Measurements from ENCODE around the gene OR3A2.
"Not testable (repeated sequence)": the region's sequence is repeated elsewhere in the genome, so short reads cannot be mapped to it uniquely, and the experiment has no call there.

OR3A2 gene

DNA sequence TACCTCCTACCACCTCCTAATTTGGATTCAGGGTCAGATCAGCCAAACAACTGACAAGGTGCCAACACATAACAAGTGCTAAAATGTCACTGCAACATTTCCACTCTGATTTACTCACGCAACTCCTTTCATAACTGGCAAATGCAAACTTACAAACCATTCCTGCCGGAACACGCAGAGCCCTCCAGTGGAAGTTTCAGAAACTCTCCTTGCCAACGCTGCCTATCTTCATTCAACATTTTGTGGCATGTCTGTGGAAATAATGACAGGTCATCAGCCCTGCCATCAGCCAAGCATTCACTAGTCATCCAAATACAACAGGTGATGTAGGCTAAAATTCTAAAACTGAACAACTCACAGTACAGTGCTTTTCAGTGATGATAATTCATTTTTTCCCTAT lies 50.2 kb downstream of the OR3A2 start:
- Histone ChIP-seq H3K4me3 (no peak overlapping the region), H3K27ac (no peak overlapping the region)
- TF ChIP-seq, protein P1, sequence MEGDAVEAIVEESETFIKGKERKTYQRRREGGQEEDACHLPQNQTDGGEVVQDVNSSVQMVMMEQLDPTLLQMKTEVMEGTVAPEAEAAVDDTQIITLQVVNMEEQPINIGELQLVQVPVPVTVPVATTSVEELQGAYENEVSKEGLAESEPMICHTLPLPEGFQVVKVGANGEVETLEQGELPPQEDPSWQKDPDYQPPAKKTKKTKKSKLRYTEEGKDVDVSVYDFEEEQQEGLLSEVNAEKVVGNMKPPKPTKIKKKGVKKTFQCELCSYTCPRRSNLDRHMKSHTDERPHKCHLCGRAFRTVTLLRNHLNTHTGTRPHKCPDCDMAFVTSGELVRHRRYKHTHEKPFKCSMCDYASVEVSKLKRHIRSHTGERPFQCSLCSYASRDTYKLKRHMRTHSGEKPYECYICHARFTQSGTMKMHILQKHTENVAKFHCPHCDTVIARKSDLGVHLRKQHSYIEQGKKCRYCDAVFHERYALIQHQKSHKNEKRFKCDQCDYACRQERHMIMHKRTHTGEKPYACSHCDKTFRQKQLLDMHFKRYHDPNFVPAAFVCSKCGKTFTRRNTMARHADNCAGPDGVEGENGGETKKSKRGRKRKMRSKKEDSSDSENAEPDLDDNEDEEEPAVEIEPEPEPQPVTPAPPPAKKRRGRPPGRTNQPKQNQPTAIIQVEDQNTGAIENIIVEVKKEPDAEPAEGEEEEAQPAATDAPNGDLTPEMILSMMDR (IDR thresholded peaks at IDR 0.05) = no peak
- no peak for DNase-seq (ENCODE audit: low spot score)

DNA sequence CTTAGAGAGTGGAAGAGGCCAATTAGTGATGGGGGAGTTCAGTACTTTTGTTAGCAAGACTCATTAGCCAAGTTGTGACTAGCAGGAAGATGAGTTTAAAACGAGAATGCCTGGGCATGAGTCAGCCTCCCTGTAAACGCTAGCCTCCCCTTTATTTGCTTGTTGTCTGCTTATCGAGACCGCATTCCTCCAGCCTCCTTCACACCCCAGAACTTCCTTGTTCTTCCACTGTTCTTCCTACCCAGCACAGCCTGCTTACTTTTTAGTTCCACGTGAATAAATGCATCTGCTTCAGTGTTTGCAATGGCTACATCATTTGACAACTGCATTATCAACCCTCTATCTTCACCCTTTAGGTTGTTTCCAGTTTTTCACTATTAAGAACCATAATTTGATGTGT lies 67.8 kb downstream of the OR3A2 start:
- Histone ChIP-seq H3K4me3 (no peak overlapping the region), H3K27ac (no peak overlapping the region)
- no peak for DNase-seq (ENCODE audit: low spot score)
- TF ChIP-seq, protein P1 (IDR thresholded peaks at IDR 0.05) = no peak

DNA sequence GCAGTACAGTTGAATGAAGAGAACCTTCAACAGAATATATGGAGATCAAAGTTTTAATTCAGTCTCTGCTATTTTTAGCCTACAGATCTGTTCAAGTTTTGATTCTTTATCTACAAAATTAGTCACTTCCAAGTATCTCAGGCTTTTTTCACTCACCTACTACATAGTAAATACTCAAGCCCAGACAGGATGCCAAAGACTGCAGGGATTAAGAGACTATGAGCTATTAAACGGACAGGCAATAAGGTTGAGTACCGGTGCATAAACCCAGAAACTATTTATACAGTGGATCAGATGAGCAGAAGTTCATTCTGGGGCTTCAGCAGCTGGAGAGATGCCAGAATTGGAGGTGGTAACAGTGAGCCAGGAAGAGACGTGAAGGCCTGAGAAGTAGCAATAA lies 69.3 kb downstream of the OR3A2 start:
- TF ChIP-seq, protein P1 (IDR thresholded peaks at IDR 0.05) = no peak

DNA sequence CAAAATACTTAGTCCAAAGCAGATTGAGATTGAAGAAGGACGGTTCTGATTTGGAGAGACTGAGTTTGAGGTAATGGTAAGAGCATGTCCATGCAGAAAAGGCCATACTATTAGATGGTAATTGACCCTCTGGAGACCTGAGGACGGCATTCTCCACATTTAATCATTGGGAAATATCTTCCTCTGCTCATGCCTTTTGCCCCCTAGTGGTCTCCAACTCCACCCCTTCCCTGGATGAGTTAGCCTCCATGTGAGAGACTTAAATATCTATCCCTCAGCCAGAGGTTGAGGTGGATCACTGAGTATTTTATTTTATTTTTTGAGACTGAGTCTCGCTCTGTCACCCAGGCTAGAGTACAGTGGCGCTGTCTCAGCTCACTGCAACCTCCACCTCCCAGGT lies 77.5 kb downstream of the OR3A2 start:
- no peak overlapping the region for H3K4me3 ChIP-seq
- no peak for DNase-seq (ENCODE audit: low spot score)
- TF ChIP-seq, protein P1 (IDR thresholded peaks at IDR 0.05) = no peak
- H3K27ac ChIP-seq = no peak overlapping the region

More for the DNA sequence above, 69.3 kb downstream of the OR3A2 start:
- no peak overlapping the region for H3K4me3 ChIP-seq
- H3K27ac ChIP-seq = no peak overlapping the region
- no peak for DNase-seq (ENCODE audit: low spot score)

DNA sequence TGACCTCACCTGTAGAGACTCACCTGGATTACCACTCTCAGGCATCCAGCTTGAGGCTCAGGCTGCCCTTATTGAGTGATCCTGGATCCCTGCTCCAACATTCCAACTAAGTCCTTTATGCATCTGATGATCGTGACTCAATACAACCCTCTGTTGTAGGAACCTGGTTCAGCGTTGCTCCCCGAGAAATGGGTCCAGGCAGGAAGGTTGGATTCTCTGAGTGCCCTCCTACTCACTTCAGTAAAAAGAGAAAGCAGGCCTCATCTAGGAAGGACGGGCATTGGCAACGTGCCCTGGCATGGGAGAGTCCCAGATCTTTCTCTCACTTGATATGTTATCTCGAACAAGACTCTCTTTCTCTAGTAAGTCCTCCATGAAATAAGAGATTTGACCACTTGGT lies 87.8 kb downstream of the OR3A2 start, which contains the start of gene OR3A1:
Gene OR3A1 (minus strand): TSS at position 101 of the 400 bp plus-strand sequence. CDS start 5,778 bp downstream, outside the sequence.
- TF ChIP-seq, protein P1 (IDR thresholded peaks at IDR 0.05) = no peak

DNA sequence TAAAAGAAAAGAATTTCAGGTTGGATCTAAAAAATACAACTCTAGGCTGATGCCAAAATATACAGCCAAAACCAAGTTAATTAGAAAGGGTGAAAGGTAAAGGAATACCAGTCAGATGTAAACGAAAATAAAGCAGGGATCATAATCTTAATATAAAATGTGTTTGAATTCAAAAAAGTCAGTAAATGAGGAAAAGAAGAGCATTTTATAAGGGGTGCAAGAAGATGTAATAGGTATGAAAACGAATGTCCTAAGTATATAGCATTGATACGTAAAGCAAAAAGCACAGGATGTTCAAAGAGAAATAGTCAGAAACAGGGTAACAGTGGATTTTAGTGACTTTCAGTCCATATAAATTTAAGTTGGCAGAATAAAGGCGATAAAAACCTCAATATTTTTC lies 90.5 kb downstream of the OR3A2 start:
- no peak overlapping the region for H3K4me3 ChIP-seq
- no peak overlapping the region for H3K27ac ChIP-seq
- TF ChIP-seq, protein P1 (IDR thresholded peaks at IDR 0.05) = no peak
- DNase-seq (ENCODE audit: low spot score) = no peak

More for the DNA sequence above, 87.8 kb downstream of the OR3A2 start, which contains the start of gene OR3A1:
- no peak within 1 kb of the TSS for H3K27ac ChIP-seq
- DNase-seq (ENCODE audit: low spot score) = no peak
- no peak within 1 kb of the TSS for H3K4me3 ChIP-seq

DNA sequence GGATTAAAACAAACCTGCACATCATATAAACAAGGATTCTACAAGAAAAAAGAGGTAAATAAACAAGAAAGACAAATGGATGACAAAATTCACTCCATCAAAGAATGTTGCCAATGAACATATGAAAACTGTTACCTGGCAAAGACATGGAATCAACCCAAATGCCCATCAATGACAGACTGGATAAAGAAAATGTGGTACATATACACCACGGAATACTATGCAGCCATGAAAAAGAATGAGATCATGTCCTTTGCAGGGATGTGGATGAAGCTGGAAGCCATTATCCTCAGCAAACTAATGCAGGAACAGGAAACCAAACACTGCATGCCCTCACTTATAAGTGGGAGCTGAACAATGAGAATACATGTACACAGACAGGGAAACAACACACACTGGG lies 92.6 kb downstream of the OR3A2 start:
- H3K27ac ChIP-seq; DNase-seq (ENCODE audit: low spot score); H3K4me3 ChIP-seq: not testable (repeated sequence)

DNA sequence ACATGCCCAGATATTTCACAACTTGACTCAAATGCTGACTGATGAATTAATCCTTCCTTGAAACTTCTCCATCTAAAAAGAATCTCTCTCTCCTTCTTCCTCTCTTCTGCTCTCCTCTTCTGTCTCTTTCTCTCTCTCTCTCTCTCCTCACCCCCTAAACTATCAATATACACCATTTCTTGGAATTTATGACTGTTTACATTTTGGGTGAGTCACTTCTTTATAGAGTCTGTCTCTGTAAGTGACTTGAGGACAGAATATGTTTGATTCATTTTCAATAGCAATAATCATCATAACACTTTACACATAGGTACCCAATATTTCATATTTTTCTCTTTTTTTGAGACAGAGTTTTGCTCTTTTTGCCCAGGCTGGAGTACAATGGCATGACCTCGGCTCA lies 103.2 kb downstream of the OR3A2 start:
- TF ChIP-seq, protein P1 (IDR thresholded peaks at IDR 0.05) = no peak
- no peak for DNase-seq (ENCODE audit: low spot score)

More for the DNA sequence above, 103.2 kb downstream of the OR3A2 start:
- Histone ChIP-seq H3K4me3 (no peak overlapping the region), H3K27ac (no peak overlapping the region)
